Upper lobe of left lung (tissue), 4 donors: ENCODE measurements around the gene UXS1.

Experiments used
- EP300 ChIP-seq, 4 donors: sonication (generic); formaldehyde crosslinking; IDR thresholded peaks; one replicate each; pipeline ENCODE4 v1.5.1; 2017; ENCODE audit warnings: antibody characterized with exemption in 4 of 4, control low read depth in 2 of 4
- POLR2A ChIP-seq, 4 donors: fragments of 450-650 bp; IDR thresholded peaks; one replicate each; pipeline ENCODE4 v1.5.1; 2016 to 2017; ENCODE audit warnings: antibody characterized with exemption in 4 of 4, mild to moderate bottlenecking in 2 of 4
- TF ChIP-seq, protein P1 (sequence below), 6 experiments: fragments of 450-650 bp in 4 of 6; fragments of 200-600 bp in 2 of 6; sonication (generic) in 2 of 6; IDR thresholded peaks; one replicate each; pipeline ENCODE4 v1.5.1; 2016 to 2019; ENCODE audit warnings: antibody characterized with exemption in 6 of 6

- TF ChIP-seq, protein P1, sequence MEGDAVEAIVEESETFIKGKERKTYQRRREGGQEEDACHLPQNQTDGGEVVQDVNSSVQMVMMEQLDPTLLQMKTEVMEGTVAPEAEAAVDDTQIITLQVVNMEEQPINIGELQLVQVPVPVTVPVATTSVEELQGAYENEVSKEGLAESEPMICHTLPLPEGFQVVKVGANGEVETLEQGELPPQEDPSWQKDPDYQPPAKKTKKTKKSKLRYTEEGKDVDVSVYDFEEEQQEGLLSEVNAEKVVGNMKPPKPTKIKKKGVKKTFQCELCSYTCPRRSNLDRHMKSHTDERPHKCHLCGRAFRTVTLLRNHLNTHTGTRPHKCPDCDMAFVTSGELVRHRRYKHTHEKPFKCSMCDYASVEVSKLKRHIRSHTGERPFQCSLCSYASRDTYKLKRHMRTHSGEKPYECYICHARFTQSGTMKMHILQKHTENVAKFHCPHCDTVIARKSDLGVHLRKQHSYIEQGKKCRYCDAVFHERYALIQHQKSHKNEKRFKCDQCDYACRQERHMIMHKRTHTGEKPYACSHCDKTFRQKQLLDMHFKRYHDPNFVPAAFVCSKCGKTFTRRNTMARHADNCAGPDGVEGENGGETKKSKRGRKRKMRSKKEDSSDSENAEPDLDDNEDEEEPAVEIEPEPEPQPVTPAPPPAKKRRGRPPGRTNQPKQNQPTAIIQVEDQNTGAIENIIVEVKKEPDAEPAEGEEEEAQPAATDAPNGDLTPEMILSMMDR (IDR thresholded peaks at IDR 0.05), result no peak
- TF ChIP-seq POLR2A (IDR thresholded peaks at IDR 0.05) (no peak), EP300 (IDR thresholded peaks at IDR 0.05) (no peak)
Observed at GRCh38 chr2:106089611-106090010, 104.5 kb downstream of the UXS1 start.
